GM03348 (cell line): ENCODE data around the gene ZNF488.
"Not testable (repeated sequence)": the region's sequence is repeated elsewhere in the genome, so short reads cannot be mapped to it uniquely, and the experiment has no call there.

Experiments
- DNase-seq: peaks from one replicate; pipeline ENCODE4 v3.0.0; 2012; ENCODE audit warnings: low spot score

Gene ZNF488, protein sequence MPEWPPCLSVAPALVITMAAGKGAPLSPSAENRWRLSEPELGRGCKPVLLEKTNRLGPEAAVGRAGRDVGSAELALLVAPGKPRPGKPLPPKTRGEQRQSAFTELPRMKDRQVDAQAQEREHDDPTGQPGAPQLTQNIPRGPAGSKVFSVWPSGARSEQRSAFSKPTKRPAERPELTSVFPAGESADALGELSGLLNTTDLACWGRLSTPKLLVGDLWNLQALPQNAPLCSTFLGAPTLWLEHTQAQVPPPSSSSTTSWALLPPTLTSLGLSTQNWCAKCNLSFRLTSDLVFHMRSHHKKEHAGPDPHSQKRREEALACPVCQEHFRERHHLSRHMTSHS

DNA sequence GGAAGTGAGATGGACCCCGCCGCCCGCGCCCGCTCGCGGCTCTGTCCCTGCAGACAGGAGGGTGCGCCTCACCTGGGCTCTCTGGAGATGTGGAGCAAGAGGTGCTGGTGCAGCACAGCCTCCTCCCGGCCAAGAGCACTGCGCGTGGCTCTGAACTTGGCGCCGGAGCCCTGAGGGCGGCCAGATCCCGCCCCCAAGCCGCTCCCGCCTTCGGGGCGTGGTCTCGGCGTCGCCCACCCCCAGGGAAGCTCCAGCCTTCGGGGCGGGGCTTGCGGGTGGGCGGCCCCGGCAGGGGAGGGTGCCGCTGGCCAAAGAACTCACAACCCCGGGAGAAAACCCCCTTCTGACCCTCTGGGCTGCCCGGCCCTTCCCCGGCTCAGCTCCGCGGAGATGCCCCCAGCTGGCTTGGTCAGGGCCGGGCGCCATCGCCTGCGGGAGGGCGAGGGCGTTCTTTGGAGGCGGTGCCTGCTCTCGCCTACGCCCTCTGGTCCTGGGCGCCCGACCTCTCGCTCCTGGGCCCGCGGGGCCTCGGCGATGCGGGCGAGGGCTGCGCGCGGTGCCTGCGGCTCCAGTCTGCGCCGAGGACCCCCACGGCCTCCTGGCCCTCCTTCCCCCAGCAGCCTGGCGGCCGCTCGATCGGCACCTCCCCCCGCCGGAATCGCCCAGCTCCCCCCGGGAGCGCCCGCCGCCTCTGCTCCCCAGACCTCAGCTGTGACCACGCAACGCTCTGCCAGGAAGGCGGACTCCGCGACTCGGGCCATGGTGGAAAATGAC lies at the start of gene ZNF488:
Gene ZNF488 (minus strand): TSS at position 146 of the 774 bp plus-strand sequence. CDS start 15,464 bp downstream, outside the sequence.
- peak; percentile 99 for DNase-seq

DNA sequence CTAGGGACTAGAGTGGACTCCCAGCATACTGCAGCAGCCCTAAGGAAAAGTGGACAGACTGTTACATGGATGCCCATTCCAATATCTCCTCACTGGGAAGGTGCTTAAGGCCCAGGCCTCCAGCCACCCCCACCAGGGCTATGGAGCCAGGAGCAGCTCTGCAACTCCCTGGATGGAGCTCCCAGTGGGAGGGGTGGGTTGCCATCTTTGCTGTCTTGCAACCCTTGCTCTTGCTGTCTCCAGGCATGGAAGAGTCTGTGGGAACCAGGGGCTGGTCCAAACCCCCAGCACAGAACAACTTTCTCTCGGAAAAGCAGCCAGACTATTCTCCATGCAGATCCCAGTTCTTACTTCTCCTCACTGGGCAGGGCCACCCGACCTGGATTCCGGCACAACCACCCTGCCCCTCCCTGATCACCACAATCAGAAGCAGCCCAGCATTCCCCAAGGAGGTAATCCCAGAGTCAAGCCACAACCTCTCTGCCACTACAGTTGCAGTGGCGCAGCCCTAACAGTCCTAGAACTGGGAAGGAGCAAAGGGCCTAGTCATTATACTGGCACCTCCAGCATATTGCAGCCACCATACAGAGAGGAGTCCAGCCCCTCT lies 41.8 kb upstream of the ZNF488 start:
- peak; percentile 0 for DNase-seq

DNA sequence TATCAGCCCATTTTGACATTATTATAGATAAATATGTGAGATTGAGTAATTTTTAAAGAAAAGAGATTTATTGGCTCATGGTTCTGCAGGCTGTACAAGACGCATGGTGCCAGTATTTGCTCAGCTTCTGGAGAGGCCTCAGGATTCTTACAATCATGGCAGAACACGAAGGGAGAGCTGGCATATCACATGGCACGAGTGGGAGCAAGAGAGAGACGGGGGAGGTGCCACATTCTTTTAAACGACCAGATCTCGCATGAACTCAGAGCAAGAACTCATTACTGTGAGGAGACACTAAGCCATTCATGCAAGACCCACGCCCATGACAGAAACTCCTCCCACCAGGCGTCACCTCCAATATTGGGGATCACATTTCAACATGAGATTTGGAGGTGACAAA lies 40.1 kb upstream of the ZNF488 start:
- no peak for DNase-seq

DNA sequence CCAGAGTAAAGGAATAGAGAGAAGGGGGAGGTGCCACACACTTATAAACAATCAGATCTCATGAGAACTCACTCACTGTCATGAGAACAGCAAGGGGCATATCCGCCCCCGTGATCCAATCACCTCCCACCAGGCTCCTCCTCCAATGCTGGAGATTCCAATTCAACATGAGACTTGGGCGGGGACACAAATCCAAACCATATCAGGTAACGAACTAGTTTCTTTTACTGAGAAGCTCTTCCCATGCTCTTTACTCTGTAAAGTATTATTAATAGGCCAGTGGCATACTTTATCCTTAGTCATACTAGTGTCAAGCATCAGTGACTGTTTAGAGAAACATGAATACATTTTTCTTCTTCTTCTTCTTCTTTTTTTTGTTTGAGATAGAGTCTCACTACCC lies 39.4 kb upstream of the ZNF488 start:
- DNase-seq: no peak

DNA sequence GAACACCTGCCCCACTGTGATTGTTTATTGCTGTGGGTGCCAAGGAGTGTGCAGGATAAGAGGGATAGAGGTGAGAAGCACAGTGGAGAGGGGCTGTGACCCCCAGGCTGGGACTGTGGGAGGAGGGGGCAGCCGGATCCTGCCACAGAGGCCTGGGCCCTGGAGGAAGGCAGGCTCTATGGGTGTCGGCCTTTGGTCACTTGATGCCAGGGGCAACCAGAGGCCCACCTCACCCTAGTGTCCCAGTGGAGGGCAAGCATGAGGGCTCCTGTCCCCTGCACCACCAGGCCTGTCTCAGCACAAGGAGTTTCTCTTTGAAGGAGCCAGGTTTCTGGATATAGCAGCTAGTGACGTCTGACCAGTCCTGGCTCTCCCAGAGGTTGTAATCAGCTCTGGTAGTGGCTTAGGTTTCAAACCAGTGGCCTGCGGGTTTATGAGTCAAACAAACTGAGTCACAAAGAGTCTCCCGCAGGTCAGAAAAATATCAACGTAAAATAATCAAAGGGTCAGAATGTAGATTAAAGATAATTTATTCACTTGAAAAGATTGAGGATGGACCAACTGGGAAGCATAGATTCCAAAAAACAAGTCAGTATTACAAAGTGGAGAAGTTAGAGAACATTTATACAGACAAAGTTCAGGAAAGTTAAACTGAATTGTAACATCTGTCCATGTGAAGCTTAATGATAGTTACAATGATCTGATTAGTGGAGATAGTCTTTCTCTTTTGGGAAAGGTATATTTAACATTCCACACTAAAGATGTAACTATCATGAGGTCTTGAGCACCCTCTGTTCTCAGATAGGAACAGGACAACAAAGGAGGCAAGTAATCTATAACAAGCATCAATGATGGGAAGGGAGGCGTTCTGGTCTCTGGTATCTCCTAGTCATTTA lies 37.2 kb upstream of the ZNF488 start:
- peak; percentile 31 for DNase-seq

DNA sequence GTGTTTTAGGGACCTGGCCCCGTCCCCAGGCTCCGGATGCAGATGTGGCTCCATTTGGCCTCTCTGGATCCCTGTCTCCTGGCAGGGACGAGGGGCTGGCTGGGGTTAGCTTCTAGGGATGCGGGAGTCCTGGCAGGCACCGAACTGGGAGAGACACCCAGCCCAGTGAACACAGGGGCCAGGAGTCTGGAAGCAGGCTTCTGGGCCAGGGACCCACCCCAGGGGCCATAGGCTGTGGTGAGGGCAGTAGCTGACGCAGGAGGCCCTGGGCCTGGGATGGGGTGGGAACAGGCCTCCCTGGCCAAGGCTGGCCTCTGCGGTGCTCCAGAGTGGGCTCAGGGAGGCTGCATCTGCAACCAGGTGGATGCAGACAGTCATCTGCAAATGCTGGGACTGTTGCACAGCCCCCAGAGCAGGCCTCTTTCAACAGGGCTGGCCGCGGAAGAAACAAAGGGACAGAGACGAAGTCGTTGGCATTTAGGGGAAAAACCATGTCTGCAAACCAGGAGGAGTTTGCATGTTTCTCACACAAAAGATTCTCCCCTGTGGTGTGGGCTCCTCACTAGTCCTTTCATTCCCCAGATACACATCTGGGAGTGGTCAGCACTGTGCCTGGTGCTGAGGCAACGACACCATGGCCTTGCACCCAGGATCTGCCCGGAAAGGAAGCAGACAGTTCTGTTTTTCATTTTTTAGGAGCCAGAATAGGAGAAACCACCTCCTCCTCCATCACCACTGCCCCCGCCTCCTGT lies 36.4 kb upstream of the ZNF488 start:
- DNase-seq: no peak

DNA sequence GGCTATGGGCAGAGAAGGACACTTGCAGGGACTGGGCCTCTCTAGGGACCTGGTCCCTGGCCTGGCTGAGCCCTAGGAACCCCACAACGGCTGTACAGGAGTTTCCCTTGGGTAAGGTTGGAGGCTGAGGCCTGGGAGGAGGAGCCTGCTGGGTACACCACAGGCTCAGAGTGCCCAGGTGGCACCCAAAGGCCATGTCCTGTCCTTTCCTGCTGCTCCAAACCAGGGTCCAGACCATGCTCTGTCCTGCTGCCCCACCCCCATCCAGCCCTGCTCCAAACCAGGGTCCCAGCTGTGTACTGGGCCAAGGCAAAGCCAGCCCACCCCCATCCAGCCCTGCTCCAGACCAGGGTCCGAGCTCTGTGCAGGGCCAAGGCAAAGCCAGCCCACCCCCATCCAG lies 35.3 kb upstream of the ZNF488 start:
- no peak for DNase-seq

DNA sequence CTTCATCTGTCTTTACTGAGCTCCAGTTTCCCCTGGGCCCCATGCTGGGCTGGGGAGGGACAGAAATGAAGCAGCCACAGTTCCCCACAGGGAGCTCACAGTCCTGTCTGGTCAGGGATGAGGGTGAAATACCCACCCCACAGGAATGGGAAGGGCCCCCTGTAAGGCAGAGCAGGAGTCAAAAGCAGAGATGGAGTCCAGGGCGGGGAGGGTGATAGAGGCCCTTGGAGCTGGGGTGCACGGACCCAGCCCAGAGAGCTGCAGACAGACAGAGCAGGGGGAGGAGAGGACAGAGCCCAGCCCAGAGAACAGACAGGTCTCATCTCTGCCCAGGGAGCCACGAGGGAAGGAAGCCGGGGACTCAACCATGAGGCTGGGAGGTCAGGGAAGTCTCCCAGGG lies 34.9 kb upstream of the ZNF488 start:
- no peak for DNase-seq

DNA sequence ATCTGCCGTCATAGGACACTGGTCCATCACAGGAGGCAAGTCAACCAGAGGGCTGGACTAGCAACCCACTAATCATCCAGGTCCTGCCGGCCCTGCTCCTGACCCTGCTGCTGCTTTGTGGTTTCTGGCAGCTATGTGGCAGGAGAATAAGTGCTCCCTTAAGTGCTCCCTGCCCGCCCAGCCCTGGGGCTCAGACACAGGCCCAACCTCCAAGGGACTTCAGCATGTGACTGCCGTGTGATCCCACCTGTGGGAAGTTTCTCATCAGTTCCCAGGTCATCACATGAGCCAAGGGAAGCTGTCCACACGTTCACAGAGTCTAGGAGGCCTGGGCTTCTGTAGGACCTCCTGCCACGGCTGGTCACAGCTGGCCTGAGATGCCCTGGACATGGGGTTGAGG lies 34.2 kb upstream of the ZNF488 start:
- no peak for DNase-seq

DNA sequence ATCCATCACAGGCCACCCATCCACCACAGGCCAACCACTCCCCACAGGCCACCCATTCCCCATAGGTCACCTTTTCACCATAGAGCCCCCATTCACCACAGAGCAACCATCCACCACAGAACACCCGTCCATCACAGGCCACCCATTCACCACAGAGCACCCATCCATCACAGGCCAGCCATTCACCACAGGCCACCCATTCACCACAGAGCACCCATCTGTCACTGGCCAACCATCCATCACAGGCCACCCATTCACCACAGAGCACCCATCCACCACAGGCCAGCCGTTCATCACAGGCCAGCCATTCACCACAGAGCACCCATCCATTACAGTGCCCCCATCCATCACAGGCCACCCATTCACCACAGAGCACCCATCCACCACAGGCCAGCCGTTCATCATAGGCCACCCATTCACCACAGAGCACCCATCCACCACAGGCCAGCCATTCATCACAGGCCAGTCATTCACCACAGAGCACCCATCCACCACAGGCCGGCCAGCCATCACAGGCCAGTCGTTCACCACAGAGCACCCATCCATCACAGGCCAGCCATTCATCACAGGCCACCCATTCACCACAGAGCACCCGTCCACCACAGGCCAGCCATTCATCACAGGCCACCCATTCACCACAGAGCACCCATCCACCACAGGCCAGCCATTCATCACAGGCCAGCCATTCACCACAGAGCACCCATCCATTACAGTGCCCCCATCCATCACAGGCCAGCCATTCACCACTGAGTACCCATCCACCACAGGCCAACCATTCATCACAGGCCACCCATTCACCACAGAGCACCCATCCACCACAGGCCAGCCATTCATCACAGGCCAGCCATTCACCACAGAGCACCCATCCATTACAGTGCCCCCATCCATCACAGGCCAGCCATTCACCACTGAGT lies 32.5 kb upstream of the ZNF488 start:
- DNase-seq: not testable (repeated sequence)

DNA sequence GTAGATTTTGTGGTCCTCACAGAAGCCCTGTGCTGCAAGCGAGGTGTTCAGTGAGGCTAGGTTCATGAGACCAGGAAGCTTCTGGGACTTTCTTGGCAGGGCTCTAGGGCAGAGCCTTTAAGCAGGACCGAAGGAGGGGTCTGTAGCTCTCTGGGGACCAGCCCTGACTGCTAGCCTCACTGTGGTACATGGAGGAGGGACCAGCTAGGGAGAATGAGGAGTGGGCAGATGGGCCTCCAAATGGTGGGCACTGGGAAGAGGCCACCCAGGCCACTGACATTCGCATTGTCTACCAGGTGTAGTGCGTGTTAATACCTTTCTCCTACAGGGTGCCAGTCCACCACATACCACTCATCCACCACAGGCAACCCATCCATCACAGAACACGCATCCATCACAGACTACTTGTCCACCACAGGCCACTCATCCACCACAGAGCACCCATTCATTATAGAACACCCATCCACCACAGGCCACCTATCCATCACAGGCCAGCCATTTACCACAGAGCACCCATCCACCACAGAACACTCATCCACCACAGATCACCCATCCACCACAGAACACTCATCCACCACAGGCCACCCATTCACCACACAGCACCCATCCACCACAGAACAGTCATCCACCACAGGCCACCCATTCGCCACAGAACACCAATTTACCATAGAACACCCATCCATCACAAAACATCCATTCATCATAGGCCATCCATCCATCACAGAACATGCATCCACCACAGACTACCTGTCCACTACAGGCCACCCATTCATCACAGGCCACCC lies 31.6 kb upstream of the ZNF488 start:
- DNase-seq: no peak

DNA sequence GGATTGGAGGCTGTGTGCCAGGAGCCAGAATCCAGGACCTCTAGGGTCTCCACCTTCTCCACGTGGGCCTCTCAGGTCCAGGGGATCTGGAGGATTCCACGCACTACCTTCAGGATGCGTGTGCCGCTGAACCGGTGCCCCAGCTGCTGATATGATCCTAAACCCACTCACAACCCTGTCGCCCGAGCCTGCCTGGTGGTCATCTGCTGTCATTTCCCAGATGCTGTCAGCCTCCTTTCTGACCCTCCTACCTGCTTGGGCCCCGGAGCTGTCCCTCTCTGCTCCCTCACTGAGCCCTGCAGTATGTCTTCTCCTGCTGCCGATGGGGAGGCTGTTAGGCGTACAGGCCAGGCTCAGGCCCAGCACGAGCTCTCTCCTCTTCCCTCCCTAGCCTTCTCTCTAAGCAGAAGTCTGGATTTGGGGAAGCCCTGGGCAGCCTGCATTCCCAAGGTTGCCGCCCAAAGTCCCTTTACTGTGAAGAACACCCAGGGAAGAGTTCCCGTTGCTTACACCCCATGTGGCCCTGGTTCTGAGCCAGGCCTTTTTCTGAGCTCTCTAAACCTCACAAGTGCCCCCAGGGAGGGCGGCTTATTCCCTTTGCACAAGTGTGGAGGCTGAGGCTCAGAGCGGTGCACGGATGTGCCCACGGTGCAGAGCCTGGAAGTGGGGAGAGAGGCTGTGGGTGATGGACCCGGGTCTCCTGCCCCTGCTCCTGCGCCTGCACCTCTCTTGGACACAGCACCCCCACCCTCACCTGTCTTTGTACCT lies 30.8 kb upstream of the ZNF488 start:
- DNase-seq: no peak

DNA sequence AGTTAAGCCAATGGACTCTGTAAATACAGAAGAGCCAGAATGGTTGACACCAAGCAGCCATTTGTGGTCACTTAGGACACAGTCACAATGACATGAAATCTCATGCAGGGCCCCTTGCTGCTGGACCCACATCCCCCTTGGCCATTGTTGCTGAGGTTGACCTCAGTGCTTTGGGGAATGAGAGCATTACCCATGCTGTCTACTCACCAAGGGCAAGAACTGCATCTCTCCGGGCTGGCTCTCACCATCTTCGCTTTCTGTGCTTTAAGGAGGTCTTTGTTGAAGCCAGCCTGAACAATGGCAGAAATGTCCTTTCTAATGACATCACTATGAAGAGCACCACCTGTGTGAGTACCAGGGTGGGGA lies 30.1 kb upstream of the ZNF488 start:
- DNase-seq: no peak

DNA sequence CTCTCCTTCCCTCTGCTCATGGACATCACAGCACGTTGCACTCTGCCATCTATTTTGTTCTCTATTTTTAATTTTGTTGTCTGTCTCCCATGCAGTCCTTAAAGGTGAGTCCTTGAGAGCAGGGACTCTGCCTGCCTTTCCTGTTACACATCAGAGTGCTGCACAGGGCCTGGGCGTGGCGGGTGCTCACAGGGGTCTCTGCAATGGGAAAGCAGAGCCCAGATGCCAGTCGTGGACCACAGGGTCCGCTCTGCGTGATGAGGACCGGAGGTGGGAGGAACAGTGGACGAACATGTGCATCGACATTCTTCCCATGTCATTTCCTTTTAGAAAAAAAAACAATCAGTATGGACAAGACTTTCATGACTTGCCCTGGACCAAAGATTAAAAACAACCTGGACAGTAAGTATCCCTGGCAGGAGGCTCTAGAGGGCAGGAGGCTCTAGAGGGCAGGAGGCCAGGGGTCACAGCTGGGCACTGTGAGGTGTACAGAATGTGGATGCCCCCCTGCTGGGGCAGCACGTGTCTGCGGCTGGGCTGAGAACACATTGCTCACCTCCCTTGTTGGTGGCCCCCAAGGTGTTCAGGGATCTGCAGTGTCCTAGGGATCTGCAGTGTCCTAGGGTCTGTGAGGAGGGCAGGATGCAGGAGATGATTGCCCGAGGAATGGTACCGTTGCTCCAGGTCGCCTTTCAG lies 29.6 kb upstream of the ZNF488 start:
- DNase-seq: no peak

DNA sequence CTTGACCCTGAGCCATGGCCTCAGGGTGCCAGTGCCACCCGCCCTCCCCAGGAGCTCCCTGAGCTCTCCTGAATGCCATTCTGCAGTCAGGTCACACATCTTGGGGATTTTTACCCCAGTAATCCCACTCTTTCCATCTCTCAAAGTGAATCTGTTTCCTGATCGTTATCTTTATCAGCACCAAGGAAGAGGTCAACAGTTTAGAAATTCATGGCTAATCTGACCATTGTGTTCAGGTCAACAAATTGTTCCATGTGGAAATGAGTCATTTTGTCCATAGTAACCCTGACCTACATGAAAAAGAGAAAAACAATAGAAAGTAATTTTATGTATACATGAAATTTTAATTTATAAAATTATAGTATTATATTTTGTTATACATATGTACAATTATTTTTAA lies 28.8 kb upstream of the ZNF488 start:
- no peak for DNase-seq

DNA sequence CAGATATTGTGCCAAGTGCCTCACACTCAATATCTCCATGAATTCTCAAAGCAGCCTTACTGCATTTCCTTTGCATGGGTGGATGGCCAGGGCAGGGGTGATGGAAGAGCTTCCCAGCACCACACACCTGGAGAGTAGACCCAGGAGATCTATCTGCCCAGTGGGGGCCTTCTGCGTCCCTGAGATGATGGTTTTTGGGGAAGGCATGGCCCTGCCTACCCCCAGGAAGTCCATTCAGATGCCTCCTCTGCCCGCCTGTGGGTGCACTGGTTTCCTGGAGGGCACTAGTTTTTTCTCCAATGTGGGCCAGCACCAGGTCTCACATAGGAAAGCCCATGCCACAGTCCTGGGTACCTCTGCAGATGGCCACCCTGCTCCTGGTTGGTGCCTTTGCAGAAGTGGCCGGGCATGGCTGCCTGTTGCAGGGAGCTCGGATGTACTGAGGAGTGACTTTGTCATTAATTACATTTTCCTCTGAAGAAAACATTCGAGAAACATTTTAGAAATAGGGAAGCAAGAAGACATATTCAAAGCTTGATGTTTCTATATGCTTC lies 28.2 kb upstream of the ZNF488 start:
- no peak for DNase-seq

DNA sequence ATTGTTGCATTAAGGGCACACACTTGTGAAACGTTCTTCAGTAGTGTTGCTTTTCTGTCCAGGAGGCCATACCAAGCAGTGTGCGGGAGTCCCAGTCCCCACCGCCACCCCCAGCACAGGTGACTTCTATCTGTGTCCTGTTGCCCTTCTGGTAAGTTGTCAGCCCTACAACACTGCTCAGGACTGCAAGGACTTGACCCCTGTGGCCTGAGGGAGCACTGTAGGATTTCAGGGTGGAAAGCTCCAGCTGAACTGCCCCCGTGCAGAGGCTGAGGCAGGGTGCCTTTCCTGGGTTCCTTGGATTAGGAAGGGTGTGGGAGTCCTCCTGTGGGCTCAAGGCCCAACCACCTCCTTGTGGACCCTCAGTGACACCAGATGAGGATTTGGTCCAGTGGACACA lies 26.8 kb upstream of the ZNF488 start:
- DNase-seq: no peak

DNA sequence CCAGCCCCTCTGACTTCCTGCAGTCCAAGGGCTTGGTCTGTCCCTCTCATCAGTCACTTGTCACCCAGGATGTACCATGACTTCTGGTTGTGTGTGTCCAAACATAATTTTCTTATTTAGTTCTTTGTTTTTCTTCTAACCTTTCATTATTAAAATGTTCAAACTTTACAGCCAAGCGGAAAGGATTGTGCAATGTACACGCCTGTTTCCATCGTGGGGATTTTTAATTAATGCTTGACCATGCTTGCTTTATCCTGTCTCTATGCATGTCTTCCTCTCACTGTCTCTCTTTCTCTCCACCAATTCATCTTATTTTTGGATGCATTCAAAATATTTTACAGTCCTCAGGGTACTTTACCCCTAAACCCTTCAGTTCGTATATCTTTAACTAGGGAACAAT lies 26.2 kb upstream of the ZNF488 start:
- DNase-seq: no peak
